ENCODE measurements around the gene PDE3B.

PDE3B gene

GRCh38 chr11:14884667-14885273 is 241.2 kb downstream of the PDE3B start:
- TF ChIP-seq GABPA (IDR thresholded peaks at IDR 0.05; ENCODE audit: low read depth) (no peak), CTCF (IDR thresholded peaks at IDR 0.05; ENCODE audit: insufficient read depth, low read length) (no peak), REST (IDR thresholded peaks at IDR 0.05; ENCODE audit: insufficient replicate concordance, low read depth) (no peak), POLR2AphosphoS5 (IDR thresholded peaks at IDR 0.05; ENCODE audit: low read depth) (no peak), SPI1 (IDR thresholded peaks at IDR 0.05; ENCODE audit: borderline replicate concordance, low read depth) (no peak)
- no peak overlapping the region for H3K4me3 ChIP-seq (replicated peaks; ENCODE audit: insufficient read depth, low read length)
- no peaks in the 10 kb centered on the region for H3K27me3 ChIP-seq (ENCODE audit: insufficient read depth, poor library complexity, severe bottlenecking)
- H3K27ac ChIP-seq (replicated peaks): no peak overlapping the region
- DNase-seq (ENCODE audit: low read depth in 1 of 2, low spot score in 1 of 2): no peak

- H3K4me3 ChIP-seq (replicated peaks; ENCODE audit: insufficient read depth, low read length): no peak overlapping the region
- DNase-seq (ENCODE audit: low read depth in 1 of 2, low spot score in 1 of 2): no peak
- H3K27ac ChIP-seq (replicated peaks): no peak overlapping the region
- TF ChIP-seq CTCF (IDR thresholded peaks at IDR 0.05; ENCODE audit: insufficient read depth, low read length) (no peak), SPI1 (IDR thresholded peaks at IDR 0.05; ENCODE audit: borderline replicate concordance, low read depth) (no peak), REST (IDR thresholded peaks at IDR 0.05; ENCODE audit: insufficient replicate concordance, low read depth) (no peak), POLR2AphosphoS5 (IDR thresholded peaks at IDR 0.05; ENCODE audit: low read depth) (no peak), GABPA (IDR thresholded peaks at IDR 0.05; ENCODE audit: low read depth) (no peak)
- H3K27me3 ChIP-seq (ENCODE audit: insufficient read depth, poor library complexity, severe bottlenecking): no peaks in the 10 kb centered on the region
Measured at GRCh38 chr11:14886513-14886912, 242.9 kb downstream of the PDE3B start.

- Histone ChIP-seq H3K4me3 (replicated peaks; ENCODE audit: insufficient read depth, low read length) (peak overlapping the region; percentile 79), H3K27me3 (ENCODE audit: insufficient read depth, poor library complexity, severe bottlenecking) (no peaks in the 10 kb centered on the region), H3K27ac (replicated peaks) (peak overlapping the region; percentile 79)
- peak; percentile 76 to 89 for DNase-seq (ENCODE audit: low read depth in 1 of 2, low spot score in 1 of 2)
- no peak for TF ChIP-seq CTCF (IDR thresholded peaks at IDR 0.05; ENCODE audit: insufficient read depth, low read length)
- peak; percentile 34 for TF ChIP-seq REST (IDR thresholded peaks at IDR 0.05; ENCODE audit: insufficient replicate concordance, low read depth)
- no peak for TF ChIP-seq SPI1 (IDR thresholded peaks at IDR 0.05; ENCODE audit: borderline replicate concordance, low read depth)
- peak; percentile 70; the same call in 1 of the 2 replicates for TF ChIP-seq POLR2AphosphoS5 (IDR thresholded peaks at IDR 0.05; ENCODE audit: low read depth)
- no peak for TF ChIP-seq GABPA (IDR thresholded peaks at IDR 0.05; ENCODE audit: low read depth)
Measured at GRCh38 chr11:14891143-14892035, 247.8 kb downstream of the PDE3B start.

Measured in HL-60 (cell line).